HG02610 (cell line): Measurements from ENCODE around the gene CCDC142.
A peak's percentile ranks its signal among the peaks of the same experiment; 100 is the strongest.
"Not testable (repeated sequence)": the region's sequence is repeated elsewhere in the genome, so short reads cannot be mapped to it uniquely, and the experiment has no call there.

ENCODE experiments used
- ATAC-seq: cut with Tn5 transposase; IDR thresholded peaks from one replicate; pipeline ENCODE4 v1.9.1; 2021; ENCODE audit warnings: mild to moderate bottlenecking, moderate library complexity; ENCODE audit not compliant: unreplicated experiment

CCDC142 gene

GRCh38 chr2:74447230-74447999, 35.4 kb downstream of the CCDC142 start:
- no peak for ATAC-seq

- ATAC-seq, result no peak
Measured at GRCh38 chr2:74444498-74445318, 38.1 kb downstream of the CCDC142 start.

GRCh38 chr2:74442483-74443297, 40.1 kb downstream of the CCDC142 start:
- not testable (repeated sequence) for ATAC-seq

GRCh38 chr2:74441690-74442482, 40.9 kb downstream of the CCDC142 start, which contains the start of gene RTKN:
TSS of gene RTKN (minus strand) at chr2:74441937. CDS start at chr2:74441816, 121 bp downstream.
- peak; percentile 27 for ATAC-seq

GRCh38 chr2:74441170-74441689, 41.6 kb downstream of the CCDC142 start:
- no peak for ATAC-seq

GRCh38 chr2:74440378-74441169, 42.2 kb downstream of the CCDC142 start:
- ATAC-seq, result peak; percentile 91

- ATAC-seq, result no peak
Measured at GRCh38 chr2:74439803-74440377, 42.9 kb downstream of the CCDC142 start.

- no peak for ATAC-seq
Measured at GRCh38 chr2:74439373-74439772, 43.4 kb downstream of the CCDC142 start.

- ATAC-seq, result no peak
Measured at GRCh38 chr2:74438248-74438647, 44.5 kb downstream of the CCDC142 start.

- no peak for ATAC-seq
Measured at GRCh38 chr2:74436848-74437695, 45.7 kb downstream of the CCDC142 start.

- ATAC-seq, result no peak
Measured at GRCh38 chr2:74436111-74436805, 46.5 kb downstream of the CCDC142 start.

GRCh38 chr2:74430502-74430901, 52.3 kb downstream of the CCDC142 start:
- no peak for ATAC-seq

GRCh38 chr2:74429487-74430451, 53.0 kb downstream of the CCDC142 start:
- ATAC-seq, result no peak

- ATAC-seq, result no peak
Measured at GRCh38 chr2:74428675-74429074, 54.1 kb downstream of the CCDC142 start.

- ATAC-seq, result no peak
Measured at GRCh38 chr2:74427551-74427950, 55.2 kb downstream of the CCDC142 start.

- no peak for ATAC-seq
Measured at GRCh38 chr2:74426181-74426758, 56.5 kb downstream of the CCDC142 start.
